H9 (cell line): Measurements from ENCODE around the gene PHF24. TPM values are rescaled to one million over a fixed set of nuclear protein-coding genes. Genes with fewer than 3 reads are reported as not detected.

Experiments used
- DNase-seq: peaks from one replicate; pipeline ENCODE4 v3.0.0-alpha.2; 2017
- H2AFZ ChIP-seq: one replicate; pipeline ENCODE4 v1.6.1; 2013; ENCODE audit warnings: mild to moderate bottlenecking, low read length, control low read depth, moderate library complexity
- H2AK5ac ChIP-seq: 2 replicates; pipeline ENCODE4 v1.6.1; 2013; ENCODE audit warnings: low read length, control low read depth, mixed read lengths; ENCODE audit not compliant: insufficient read length
- H2BK120ac ChIP-seq: one replicate; pipeline ENCODE4 v1.6.1; 2013; ENCODE audit warnings: low read depth, mild to moderate bottlenecking, low read length, control low read depth, inconsistent platforms; ENCODE audit not compliant: poor library complexity, severe bottlenecking
- H2BK12ac ChIP-seq: 2 replicates; pipeline ENCODE4 v1.6.1; 2013; ENCODE audit warnings: low read length, control low read depth, mixed read lengths, low read depth; ENCODE audit not compliant: insufficient read length
- H2BK15ac ChIP-seq: 2 replicates; pipeline ENCODE4 v1.6.1; 2013; ENCODE audit warnings: low read depth, low read length, control low read depth
- H2BK20ac ChIP-seq: one replicate; pipeline ENCODE4 v1.6.1; 2013; ENCODE audit warnings: low read depth, mild to moderate bottlenecking, low read length, control low read depth, inconsistent platforms; ENCODE audit not compliant: poor library complexity, severe bottlenecking
- H2BK5ac ChIP-seq: 2 replicates; pipeline ENCODE4 v1.6.1; 2013; ENCODE audit warnings: low read length, control low read depth, mixed read lengths; ENCODE audit not compliant: insufficient read length
- H3K14ac ChIP-seq: 2 replicates; pipeline ENCODE4 v1.6.1; 2013; ENCODE audit warnings: low read length, control low read depth; ENCODE audit not compliant: insufficient read depth
- H3K18ac ChIP-seq: 2 replicates; pipeline ENCODE4 v1.6.1; 2013; ENCODE audit warnings: low read depth, mild to moderate bottlenecking, mixed read lengths, low read length, control low read depth; ENCODE audit not compliant: insufficient read length
- H3K23ac ChIP-seq: 2 replicates; pipeline ENCODE4 v1.6.1; 2013; ENCODE audit warnings: low read length, control low read depth, mixed read lengths, low read depth; ENCODE audit not compliant: insufficient read length
- H3K23me2 ChIP-seq: 2 replicates; pipeline ENCODE4 v1.6.1; 2013; ENCODE audit warnings: low read depth, mild to moderate bottlenecking, mixed read lengths, low read length, control low read depth; ENCODE audit not compliant: insufficient read length, poor library complexity, severe bottlenecking
- H3K27ac ChIP-seq: 2 replicates; pipeline ENCODE4 v1.5.1; 2013; ENCODE audit warnings: low read length, control low read depth, mixed read lengths, low read depth; ENCODE audit not compliant: insufficient read length
- H3K27me3 ChIP-seq: 2 replicates; pipeline ENCODE4 v1.6.1; 2013; ENCODE audit warnings: low read length, control low read depth, inconsistent platforms; ENCODE audit not compliant: insufficient read depth
- H3K4ac ChIP-seq: 2 replicates; pipeline ENCODE4 v1.6.1; 2013; ENCODE audit warnings: low read depth, mild to moderate bottlenecking, control low read depth, inconsistent platforms, low read length, moderate library complexity
- H3K4me1 ChIP-seq: 2 replicates; pipeline ENCODE4 v1.6.1; 2013; ENCODE audit warnings: low read length, control low read depth, inconsistent platforms; ENCODE audit not compliant: insufficient read depth
- H3K4me2 ChIP-seq: 2 replicates; pipeline ENCODE4 v1.6.1; 2013; ENCODE audit warnings: low read length, control low read depth, mixed read lengths; ENCODE audit not compliant: insufficient read length, insufficient read depth
- H3K56ac ChIP-seq: 2 replicates; pipeline ENCODE4 v1.6.1; 2013; ENCODE audit warnings: low read depth, mild to moderate bottlenecking, mixed read lengths, low read length, control low read depth; ENCODE audit not compliant: insufficient read length
- H3K79me1 ChIP-seq: 2 replicates; pipeline ENCODE4 v1.6.1; 2013; ENCODE audit warnings: low read depth, mild to moderate bottlenecking, moderate library complexity, low read length, control low read depth, inconsistent platforms; ENCODE audit not compliant: insufficient read depth, poor library complexity, severe bottlenecking
- H3K79me2 ChIP-seq: 2 replicates; pipeline ENCODE4 v1.6.1; 2013; ENCODE audit warnings: low read length, control low read depth, inconsistent platforms; ENCODE audit not compliant: insufficient read depth
- H3K9ac ChIP-seq: 2 replicates; pipeline ENCODE4 v1.6.1; 2013; ENCODE audit warnings: low read length, control low read depth, mixed read lengths; ENCODE audit not compliant: insufficient read length; ENCODE audit errors: extremely low read depth
- H3K9me3 ChIP-seq: one replicate; pipeline ENCODE4 v1.6.1; 2013; ENCODE audit warnings: low read depth, low read length, inconsistent platforms; ENCODE audit not compliant: control insufficient read depth
- H3T11ph ChIP-seq: one replicate; pipeline ENCODE4 v1.6.1; 2013; ENCODE audit warnings: mild to moderate bottlenecking, low read length, control low read depth, inconsistent platforms
- H4K20me1 ChIP-seq: one replicate; pipeline ENCODE4 v1.6.1; 2013; ENCODE audit not compliant: control insufficient read depth, insufficient read length, insufficient read depth
- H4K5ac ChIP-seq: 2 replicates; pipeline ENCODE4 v1.6.1; 2013; ENCODE audit warnings: low read depth, mild to moderate bottlenecking, mixed read lengths, low read length, control low read depth; ENCODE audit not compliant: insufficient read length
- H4K8ac ChIP-seq: replicated peaks from 2 replicates; pipeline ENCODE4 v1.6.1; 2013; ENCODE audit warnings: low read length, control low read depth, mixed read lengths, low read depth; ENCODE audit not compliant: insufficient read length
- H4K91ac ChIP-seq: 2 replicates; pipeline ENCODE4 v1.6.1; 2013; ENCODE audit warnings: low read depth, mild to moderate bottlenecking, moderate library complexity, mixed read lengths, low read length, control low read depth; ENCODE audit not compliant: insufficient read length
- H3K27ac Mint-ChIP-seq, 3 experiments: 2 replicates in 2 of 3; 3 replicates in 1 of 3; pipeline ENCODE4 v1.8.0; 2020 to 2021; ENCODE audit warnings: mixed read lengths in 3 of 3, mild to moderate bottlenecking in 1 of 3, moderate library complexity in 1 of 3
- H3K27me3 Mint-ChIP-seq: 2 replicates; pipeline ENCODE4 v1.8.0; 2021; ENCODE audit warnings: low read depth, mild to moderate bottlenecking, moderate library complexity, mixed read lengths
- H3K36me3 Mint-ChIP-seq, 3 experiments: 2 replicates in 2 of 3; 3 replicates in 1 of 3; pipeline ENCODE4 v1.8.0; 2020 to 2021; ENCODE audit warnings: low read depth in 3 of 3, mixed read lengths in 3 of 3; ENCODE audit not compliant: insufficient read depth in 1 of 3
- H3K4me1 Mint-ChIP-seq, 2 experiments: 2 replicates each; pipeline ENCODE4 v1.8.0; 2020; ENCODE audit warnings: mixed read lengths in 2 of 2
- H3K4me3 Mint-ChIP-seq, 2 experiments: 2 replicates in 1 of 2; 3 replicates in 1 of 2; pipeline ENCODE4 v1.8.0; 2020 to 2021; ENCODE audit warnings: mild to moderate bottlenecking in 2 of 2, mixed read lengths in 2 of 2, moderate library complexity in 1 of 2
- H3K9me3 Mint-ChIP-seq, 2 experiments: 2 replicates in 1 of 2; 3 replicates in 1 of 2; pipeline ENCODE4 v1.8.0; 2020; ENCODE audit warnings: mild to moderate bottlenecking in 2 of 2, mixed read lengths in 2 of 2, moderate library complexity in 1 of 2
- CTCF ChIP-seq: fragments of 200-600 bp; sonication (generic); conservative IDR thresholded peaks from 3 replicates; pipeline ENCODE4 v1.8.0; 2021; ENCODE audit warnings: antibody characterized with exemption, mild to moderate bottlenecking
- WGBS: extraction: QIAGEN DNeasy Blood & Tissue Kit; methylation state at CpG from one replicate; pipeline ENCODE4 v1.1.7; 2013; ENCODE audit warnings: missing lambda C conversion rate, low lambda C conversion rate, mixed read lengths; ENCODE audit not compliant: insufficient read length; ENCODE audit errors: extremely low coverage; 5-methylcytosine and 5-hydroxymethylcytosine counted together
- total RNA-seq: library from RNA; stranded (reverse); gene quantifications from 2 replicates; pipeline ENCODE4 v1.2.1, GENCODE V29; 2021

The PHF24 gene
- total RNA-seq, 1 experiment from 2014 or later = 0.24 TPM

DNA sequence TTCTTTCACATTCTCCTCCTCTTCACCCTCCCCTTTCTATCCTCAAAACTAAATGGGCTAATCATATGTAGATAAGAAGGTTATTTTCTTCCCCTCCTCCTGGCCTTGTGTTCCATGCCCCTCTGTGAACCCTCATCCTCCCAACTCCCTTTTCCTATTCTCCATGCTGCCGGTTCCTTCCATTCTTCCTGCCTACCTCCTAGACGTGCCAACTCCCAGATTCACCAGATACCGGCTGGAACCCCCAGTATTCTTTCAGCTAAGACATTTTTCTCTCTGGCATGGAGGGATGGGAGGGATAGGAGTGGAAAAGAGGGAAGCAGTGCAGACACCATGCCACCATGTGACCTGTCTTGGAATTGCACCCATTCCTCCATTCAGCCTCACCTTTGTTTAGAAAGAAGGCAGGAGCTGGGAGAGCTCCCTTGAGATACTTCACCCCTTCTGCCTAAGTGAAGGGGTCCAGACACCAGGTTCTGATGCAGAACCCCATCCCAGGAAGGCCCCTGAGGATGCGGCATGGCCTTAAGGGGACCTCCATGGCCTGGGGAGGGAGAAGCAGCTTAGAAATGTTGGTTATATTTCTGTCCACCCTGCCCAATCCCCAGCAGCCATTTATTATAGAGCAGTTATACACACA, 36.3 kb downstream of the PHF24 start:
- Histone ChIP-seq H3K9ac (no peak overlapping the region), H2BK15ac (no peak overlapping the region), H3K79me1 (no peaks in the 10 kb centered on the region), H3K56ac (no peak overlapping the region), H2AK5ac (no peak overlapping the region), H3K14ac (no peak overlapping the region), H2BK120ac (no peak overlapping the region), H4K20me1 (no peaks in the 10 kb centered on the region), H4K91ac (no peak overlapping the region), H2BK12ac (no peak overlapping the region), H3K4ac (no peak overlapping the region), H2BK5ac (no peak overlapping the region), H2BK20ac (no peak overlapping the region), H3K27ac (no peak overlapping the region), H4K8ac (no peak overlapping the region), H2AFZ (no peak overlapping the region), H3K23me2 (peaks cover 9% of the 10 kb centered on the region), H3K79me2 (no peaks in the 10 kb centered on the region), H3K4me2 (no peak overlapping the region), H3K23ac (no peak overlapping the region), H3K9me3 (no peaks in the 10 kb centered on the region), H3T11ph (no peak overlapping the region), H3K4me1 (peaks cover 8% of the 10 kb centered on the region; the same call in 1 of the 2 replicates), H4K5ac (no peak overlapping the region), H3K18ac (no peak overlapping the region), H3K27me3 (no peaks in the 10 kb centered on the region)
- peak; percentile 76 for TF ChIP-seq CTCF
- DNase-seq = peak; percentile 67
- peaks cover 2% of the 10 kb centered on the region for H3K27me3 Mint-ChIP-seq
- H3K9me3 Mint-ChIP-seq = no peaks in the 10 kb centered on the region
- H3K4me3 Mint-ChIP-seq = peak overlapping the region; percentile 16 to 44
- H3K27ac Mint-ChIP-seq = peak overlapping the region; percentile 42 to 96 (median 87); a peak in 6 of 7 replicates
- peaks cover 36 to 58% (median 46%) of the 10 kb centered on the region in 3 experiments for H3K36me3 Mint-ChIP-seq
- peaks cover 41 to 49% of the 10 kb centered on the region in 2 experiments for H3K4me1 Mint-ChIP-seq
- no CpG with 5 or more reads among the region's 4 CpGs for WGBS
